DMS 273 (cell line): ENCODE results near the gene MEIS1.

ENCODE experiments used
- DNase-seq: peaks from one replicate; lab custom pipeline; 2025; ENCODE audit not compliant: unreplicated experiment; lab: John Stamatoyannopoulos, UW

MEIS1 gene

DNA sequence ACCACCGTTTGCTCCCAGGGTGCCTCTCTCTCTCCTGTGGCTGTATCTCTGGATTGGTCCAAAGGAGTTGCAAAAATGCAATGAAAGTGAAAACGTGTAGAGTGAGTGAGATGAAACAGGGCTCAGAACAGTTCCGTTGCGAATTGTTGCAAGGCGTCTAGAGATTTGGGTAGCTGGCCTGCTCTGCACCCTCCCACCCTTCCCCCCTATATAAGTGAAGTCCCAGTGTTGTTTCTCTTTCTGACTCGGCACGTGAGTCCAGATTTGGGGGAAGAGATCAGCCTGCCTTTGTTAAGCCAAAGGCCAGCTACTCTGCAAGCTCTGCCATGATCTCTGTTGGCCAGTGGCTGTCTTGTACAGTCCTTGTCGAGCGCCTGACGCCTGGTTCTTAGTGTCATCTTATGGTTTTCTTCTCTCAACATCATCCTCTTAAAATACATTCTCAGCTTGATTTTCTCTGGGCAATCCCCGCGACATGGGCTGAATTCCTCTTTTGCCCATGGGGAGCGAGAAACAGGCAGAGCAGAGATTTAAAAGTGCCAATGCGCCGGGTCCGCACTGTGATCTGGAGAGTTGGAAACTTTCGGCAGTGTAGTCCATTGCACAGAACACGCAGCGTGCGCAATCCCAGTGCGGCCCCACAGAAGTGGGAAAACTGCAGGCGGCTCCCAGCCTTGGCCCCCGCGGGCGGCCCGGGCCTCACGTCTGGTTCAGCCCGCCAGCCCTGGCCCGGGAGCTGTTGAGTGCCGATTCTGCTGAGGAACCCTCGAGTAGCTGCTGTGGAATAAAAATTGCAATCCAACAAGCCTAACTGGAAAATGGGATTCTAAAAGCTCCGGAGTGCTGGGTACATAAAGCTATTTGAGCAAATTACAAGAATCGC is 9.3 kb downstream of the MEIS1 start:
- DNase-seq = no peak

GRCh38 chr2:66445076-66445924 is 10.4 kb downstream of the MEIS1 start:
- DNase-seq = no peak

GRCh38 chr2:66445925-66446871 is 11.3 kb downstream of the MEIS1 start:
- DNase-seq = no peak

DNA sequence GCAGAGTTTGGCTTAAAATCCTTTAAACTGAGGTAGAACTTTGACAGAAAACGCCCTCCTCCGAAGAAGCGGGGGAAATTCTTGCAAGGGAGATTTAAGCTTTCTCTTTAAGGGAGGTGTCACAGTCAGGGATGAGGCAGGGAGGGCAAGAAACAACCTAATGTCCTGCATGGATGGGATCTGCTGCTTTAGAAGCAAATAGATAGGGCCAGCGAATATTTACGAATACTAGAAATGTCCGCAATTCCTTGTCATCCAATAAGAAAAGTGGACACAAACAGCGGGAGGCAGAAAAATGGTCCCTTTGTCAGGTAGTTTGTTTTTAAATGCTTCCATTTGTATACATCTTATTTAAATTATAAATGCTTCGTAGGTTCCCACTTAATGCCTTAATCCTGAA is 12.0 kb downstream of the MEIS1 start:
- no peak for DNase-seq

GRCh38 chr2:66447677-66448076 is 12.8 kb downstream of the MEIS1 start:
- no peak for DNase-seq

DNA sequence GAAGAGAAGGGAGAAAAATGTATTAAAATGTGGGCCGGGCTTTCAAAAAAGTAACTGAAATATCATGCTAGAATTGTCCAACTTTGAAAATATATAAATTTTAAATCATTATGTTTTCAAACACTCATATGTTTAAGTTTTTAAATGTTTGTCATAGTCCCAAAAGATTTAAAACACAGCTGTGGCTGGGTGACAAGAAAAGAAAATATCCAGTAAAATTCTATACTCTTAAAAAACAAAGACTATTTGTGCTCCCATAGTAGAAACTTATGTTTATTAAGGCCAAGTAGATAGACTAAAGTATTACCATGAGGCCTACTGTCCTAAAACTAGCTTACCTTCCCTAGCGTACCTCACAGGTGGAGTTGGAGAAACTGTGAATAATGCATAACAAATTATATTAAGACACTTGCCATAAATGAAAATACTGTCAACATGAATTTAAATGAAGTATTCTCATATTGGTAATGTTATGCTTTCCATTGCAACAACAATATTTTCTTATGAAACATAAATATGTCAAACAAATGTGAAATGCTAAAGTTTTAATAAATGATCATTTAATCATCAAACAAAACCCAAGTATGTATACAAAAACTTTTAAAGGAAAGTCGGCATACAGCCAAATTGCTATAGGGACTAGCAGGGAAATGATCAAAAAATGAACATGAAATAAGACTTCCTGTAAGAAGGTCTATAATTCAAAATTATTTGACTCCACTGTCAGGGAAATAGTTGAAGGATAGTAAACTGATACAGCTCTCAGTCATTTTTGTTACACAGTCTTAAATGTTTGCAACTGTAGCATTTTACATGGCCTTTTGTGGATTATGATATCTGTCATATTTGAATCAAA is 13.4 kb downstream of the MEIS1 start:
- no peak for DNase-seq

DNA sequence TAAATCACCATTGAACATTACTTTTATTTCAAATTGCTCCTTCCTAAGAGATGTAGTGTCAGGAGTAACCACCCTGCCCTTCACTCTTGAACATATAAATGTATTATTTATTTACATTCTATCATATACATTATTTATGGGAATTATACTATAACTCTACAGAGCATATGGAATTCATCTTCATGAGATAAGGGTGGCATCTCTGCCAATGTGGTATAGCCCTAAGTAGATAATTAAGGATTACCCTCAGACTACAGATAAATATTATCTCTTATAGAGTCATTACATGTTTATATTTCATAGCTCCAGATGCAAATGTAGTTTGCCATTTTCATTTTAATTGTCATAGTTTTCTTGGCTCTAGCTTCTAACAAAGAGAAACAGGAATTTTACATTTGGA is 17.3 kb downstream of the MEIS1 start:
- DNase-seq = no peak

DNA sequence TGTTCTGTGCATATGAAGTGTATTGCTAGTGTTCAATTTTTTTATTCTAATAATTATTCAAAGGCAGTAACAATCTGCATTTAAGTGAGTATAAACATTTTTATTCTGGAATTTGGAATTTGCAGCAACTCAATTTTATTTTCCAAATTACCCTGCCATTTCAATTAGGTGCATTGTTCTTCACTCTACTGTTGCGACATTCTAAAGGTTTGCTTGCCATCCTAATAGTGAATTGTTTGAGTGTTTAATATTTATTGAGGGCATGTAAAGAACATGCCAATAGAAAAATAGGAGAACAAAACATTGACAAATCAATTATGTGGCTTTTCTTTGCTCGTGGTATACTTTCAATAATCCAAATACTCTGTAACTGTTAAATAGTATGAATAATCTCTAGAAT is 18.0 kb downstream of the MEIS1 start:
- DNase-seq = no peak

- DNase-seq = no peak
Measured at GRCh38 chr2:66455490-66455889, 20.6 kb downstream of the MEIS1 start.

GRCh38 chr2:66456183-66457041 is 21.5 kb downstream of the MEIS1 start:
- no peak for DNase-seq

DNA sequence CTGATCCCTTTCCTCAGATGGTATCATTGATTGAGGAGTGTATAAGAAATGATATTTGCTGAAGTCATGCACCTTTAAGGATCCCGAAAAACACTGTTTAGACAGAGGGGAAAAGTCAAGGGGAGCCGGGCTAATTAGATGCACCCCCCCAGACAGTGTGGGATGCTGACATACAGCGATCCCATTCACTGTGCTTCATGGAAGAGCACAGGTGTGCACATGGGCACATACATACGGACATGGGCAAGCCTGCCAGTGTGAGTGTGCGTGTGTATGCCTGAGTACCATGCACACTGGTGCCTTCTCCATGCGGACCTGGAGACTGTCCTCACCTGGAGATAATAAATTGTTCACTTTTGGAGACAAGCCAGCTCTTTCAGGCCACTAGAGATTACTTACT is 22.6 kb downstream of the MEIS1 start:
- no peak for DNase-seq

DNA sequence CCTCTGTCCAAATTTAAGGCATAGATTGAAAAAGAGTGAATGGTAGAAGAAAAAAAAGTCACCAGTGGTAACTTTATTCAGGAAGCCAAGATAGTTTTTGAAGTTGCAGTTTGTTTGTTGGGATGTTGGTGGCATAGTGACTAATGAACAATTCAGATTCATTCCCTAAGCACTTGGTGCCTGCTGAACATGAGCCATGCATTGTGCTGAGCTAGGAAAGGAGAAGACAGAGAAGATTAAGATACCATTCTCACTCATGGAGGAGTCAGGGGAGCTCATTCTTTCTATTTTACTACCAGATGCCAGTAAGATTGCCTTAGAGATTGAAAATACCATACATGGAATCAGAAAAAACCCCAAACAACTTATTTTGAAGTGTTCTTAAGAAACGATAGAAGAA is 25.1 kb downstream of the MEIS1 start:
- DNase-seq = no peak

- DNase-seq = no peak
Measured at GRCh38 chr2:66461001-66461663, 26.2 kb downstream of the MEIS1 start.

- DNase-seq = no peak
Measured at GRCh38 chr2:66461664-66462500, 27.0 kb downstream of the MEIS1 start.

DNA sequence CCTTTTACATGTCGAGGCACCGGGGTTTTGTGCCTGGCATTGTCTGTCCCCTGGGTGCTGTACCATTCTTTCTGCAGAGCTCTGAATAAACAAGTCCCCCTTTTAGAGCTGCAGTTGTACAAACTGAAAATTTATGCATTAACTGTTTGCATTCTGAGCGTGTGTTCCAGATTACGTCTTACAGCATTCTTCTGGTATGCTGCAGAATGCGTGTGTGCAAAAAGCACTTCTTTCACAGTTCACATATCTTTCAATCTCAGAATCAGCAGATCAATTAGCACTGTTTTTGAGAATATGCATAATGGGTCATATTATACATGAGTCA is 27.5 kb downstream of the MEIS1 start:
- DNase-seq = no peak

- no peak for DNase-seq
Measured at GRCh38 chr2:66463206-66463755, 28.4 kb downstream of the MEIS1 start.

DNA sequence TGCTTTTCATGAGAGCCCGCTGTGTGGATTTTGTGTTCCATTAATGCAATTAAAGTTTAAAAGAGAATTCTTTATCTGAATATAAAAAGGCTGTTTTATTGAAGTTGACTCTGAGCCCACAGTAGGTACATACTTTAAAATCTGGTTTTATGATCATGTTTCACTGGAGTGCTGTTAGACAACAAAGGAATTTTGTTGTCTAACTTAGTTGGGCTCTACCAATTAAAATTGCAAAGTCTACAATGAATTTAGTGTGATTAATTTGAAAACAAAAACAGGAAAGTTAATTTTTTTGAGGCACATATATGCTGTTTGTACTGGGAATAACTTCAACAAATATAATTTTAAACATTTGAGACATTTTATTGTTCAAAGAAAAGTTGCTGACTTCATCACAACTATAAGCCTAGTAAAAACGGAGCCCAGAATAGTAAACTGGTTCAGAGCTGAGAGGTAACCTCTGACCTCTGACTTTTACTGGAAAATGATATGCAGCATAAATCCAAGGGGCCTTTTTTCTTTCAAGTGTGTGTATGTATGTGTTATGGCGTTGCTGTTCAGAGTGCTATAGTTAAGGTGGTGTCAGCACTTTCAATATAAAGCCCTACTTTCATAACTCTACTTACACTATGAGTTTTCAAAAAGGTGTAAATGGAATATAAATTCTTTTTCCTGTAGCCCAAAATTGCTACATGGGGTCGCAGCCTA is 30.2 kb downstream of the MEIS1 start:
- no peak for DNase-seq
